Endothelial cell of umbilical vein (primary cell): ENCODE measurements around the gene CCSER1. TPM values are rescaled to one million over a fixed set of nuclear protein-coding genes. Genes with fewer than 3 reads are reported as not detected.

Source experiments
- BruUV-seq: library from RNA; stranded (reverse); fragments of 400-500 nt; replicated peaks from 2 replicates; lab custom pipeline; 2021; lab: Mats Ljungman, UMichigan
- CTCF ChIA-PET: fragments of 300-600, 350-600 bp; sonication (Branson Sonifier 250); formaldehyde crosslinking; loops from one replicate; lab custom pipeline; 2021; ENCODE audit warnings: antibody characterized with exemption, inconsistent platforms; lab: Charles Lee
- POLR2A ChIA-PET: fragments of 300-600, 350-600 bp; sonication (Branson Sonifier 250); formaldehyde crosslinking; loops from one replicate; lab custom pipeline; 2021; ENCODE audit warnings: antibody characterized with exemption, inconsistent platforms; lab: Charles Lee
- DNase-seq: peaks from one replicate; pipeline ENCODE4 v3.0.0-alpha.2; 2011; ENCODE audit warnings: low read depth, low spot score
- FAIRE-seq: peaks from 2 replicates; lab custom pipeline; 2011; peaks lifted over from hg19 to GRCh38; lab: Jason Lieb, UNC
- H2AFZ ChIP-seq: 2 replicates; pipeline ENCODE4 v1.6.0; 2012; ENCODE audit warnings: low read depth, low read length, control low read depth, inconsistent platforms
- H3K27ac ChIP-seq: 2 replicates; pipeline ENCODE4 v1.5.1; 2011; ENCODE audit warnings: low read depth, mild to moderate bottlenecking, control low read depth, low read length, moderate library complexity; ENCODE audit not compliant: insufficient read depth
- H3K27me3 ChIP-seq, 2 experiments: 2 replicates each; pipeline versions ENCODE4 v1.6.0 to v1.6.1; 2011; ENCODE audit warnings: low read length in 2 of 2, mixed read lengths in 1 of 2; ENCODE audit not compliant: control insufficient read depth in 2 of 2, insufficient read depth in 2 of 2
- H3K36me3 ChIP-seq, 2 experiments: 2 replicates in 1 of 2; 3 replicates in 1 of 2; pipeline ENCODE4 v1.5.1; 2011; ENCODE audit warnings: low read length in 2 of 2, mild to moderate bottlenecking in 1 of 2, moderate library complexity in 1 of 2; ENCODE audit not compliant: control insufficient read depth in 2 of 2, insufficient read depth in 2 of 2; ENCODE audit errors: extremely low read depth in 1 of 2
- H3K4me1 ChIP-seq: 3 replicates; pipeline ENCODE4 v1.5.1; 2011; ENCODE audit warnings: mild to moderate bottlenecking, low read length; ENCODE audit not compliant: control insufficient read depth, insufficient read depth; ENCODE audit errors: extremely low read depth
- H3K4me2 ChIP-seq: 2 replicates; pipeline ENCODE4 v1.6.1; 2011; ENCODE audit warnings: low read length, control low read depth, mixed read lengths; ENCODE audit not compliant: insufficient read depth
- H3K4me3 ChIP-seq, 3 experiments: fragments of 200-600 bp in 1 of 3; sonication (generic), shearing (Covaris generic) in 1 of 3; replicated peaks in 1 of 3; 2 replicates each; pipeline ENCODE4 v1.5.1; 2011 to 2016; ENCODE audit warnings: control low read depth in 3 of 3, low read length in 3 of 3, mild to moderate bottlenecking in 2 of 3, inconsistent platforms in 1 of 3, low read depth in 1 of 3, moderate library complexity in 1 of 3; ENCODE audit not compliant: insufficient read depth in 1 of 3
- H3K79me2 ChIP-seq: 2 replicates; pipeline ENCODE4 v1.6.0; 2012; ENCODE audit warnings: low read length, inconsistent platforms; ENCODE audit not compliant: control insufficient read depth, insufficient read depth
- H3K9ac ChIP-seq: replicated peaks from 2 replicates; pipeline ENCODE3; 2011; ENCODE audit warnings: low read length, control low read depth; ENCODE audit not compliant: insufficient read depth; ENCODE audit errors: extremely low read depth
- H3K9me1 ChIP-seq: replicated peaks from 3 replicates; pipeline ENCODE4 v1.6.0; 2011; ENCODE audit warnings: mild to moderate bottlenecking, low read length; ENCODE audit not compliant: control insufficient read depth, insufficient read depth; ENCODE audit errors: extremely low read depth
- H3K9me3 ChIP-seq: replicated peaks from 2 replicates; pipeline ENCODE4 v1.5.1; 2012; ENCODE audit warnings: low read length, inconsistent platforms; ENCODE audit not compliant: control insufficient read depth, insufficient read depth
- H4K20me1 ChIP-seq: replicated peaks from 2 replicates; pipeline ENCODE3; 2011; ENCODE audit warnings: mild to moderate bottlenecking, low read length; ENCODE audit not compliant: control insufficient read depth, insufficient read depth; ENCODE audit errors: extremely low read depth
- EZH2 ChIP-seq: IDR thresholded peaks from 2 replicates; pipeline ENCODE4 v1.6.1; 2012; ENCODE audit warnings: borderline replicate concordance, low read depth, mild to moderate bottlenecking, moderate library complexity, low read length, inconsistent platforms; ENCODE audit not compliant: severe bottlenecking
- FOS ChIP-seq: IDR thresholded peaks from 2 replicates; pipeline ENCODE4 v1.6.1; 2011; ENCODE audit warnings: mild to moderate bottlenecking, low read length, moderate library complexity, borderline replicate concordance; ENCODE audit not compliant: insufficient read depth
- GATA2 ChIP-seq: IDR thresholded peaks from 2 replicates; pipeline ENCODE4 v1.7.0; 2011; ENCODE audit warnings: low read depth, mild to moderate bottlenecking, moderate library complexity, mixed read lengths, low read length; ENCODE audit not compliant: insufficient read length, insufficient read depth
- JUN ChIP-seq: IDR thresholded peaks from 2 replicates; pipeline ENCODE4 v1.6.1; 2011; ENCODE audit warnings: borderline replicate concordance, low read depth; ENCODE audit not compliant: insufficient read length, insufficient read depth
- MYC ChIP-seq: IDR thresholded peaks from one replicate; pipeline ENCODE4 v1.6.1; 2011; ENCODE audit warnings: mild to moderate bottlenecking, low read depth, low read length
- POLR2A ChIP-seq: IDR thresholded peaks from 2 replicates; pipeline ENCODE4 v1.6.1; 2012; ENCODE audit warnings: low read depth, mild to moderate bottlenecking, control low read depth, low read length
- POLR2AphosphoS5 ChIP-seq: IDR thresholded peaks from 2 replicates; pipeline ENCODE4 v1.6.1; 2012; ENCODE audit warnings: low read depth, mild to moderate bottlenecking, control low read depth, low read length, moderate library complexity; ENCODE audit not compliant: insufficient read depth
- dilution Hi-C: fragments of 300-500 bp; cut with MboI; formaldehyde crosslinking; loops from one replicate; pipeline ENCODE4 v1.15.0; 2019; ENCODE audit warnings: low sequenced_read_pairs; ENCODE audit not compliant: extremely low pct_ligation_motif_present
- intact Hi-C: fragments of 100-400 bp; cut with micrococcal nuclease; formaldehyde crosslinking; loops from one replicate; pipeline ENCODE4 v1.10.0; 2022
- polyA plus RNA-seq, 4 experiments: library from polyadenylated mRNA; depleted of rRNA in 3 of 4; stranded (reverse) in 3 of 4; unstranded in 1 of 4; fragments of >200 nt; gene quantifications; 2 replicates each; pipeline versions ENCODE4 v1.2.1 to v1.2.3, GENCODE V29; 2011 to 2012; ENCODE audit warnings: missing spikeins in 1 of 4
- total RNA-seq: library from RNA; stranded (reverse); gene quantifications from 2 replicates; pipeline ENCODE4 v1.2.3, GENCODE V29; 2021
- TF ChIP-seq, protein P1 (sequence below): IDR thresholded peaks from 2 replicates; pipeline ENCODE4 v1.6.1; 2011; ENCODE audit not compliant: insufficient read depth, insufficient read length
- TF ChIP-seq, protein P2 (sequence below), 2 donors: IDR thresholded peaks; 1 replicate in 1 of 2; 2 replicates in 1 of 2; pipeline ENCODE4 v1.5.1; 2011; ENCODE audit warnings: low read length in 2 of 2, mild to moderate bottlenecking in 2 of 2, moderate library complexity in 2 of 2, control low read depth in 1 of 2, inconsistent platforms in 1 of 2, low read depth in 1 of 2; ENCODE audit not compliant: insufficient read depth in 1 of 2; ENCODE audit errors: extremely low read depth in 1 of 2

Gene CCSER1
- total and polyA plus RNA-seq, 2 donors (not counting 3 experiments of a cell fraction or from before 2014, with no cell fraction given), result 0.11 to 1.8 TPM

DNA sequence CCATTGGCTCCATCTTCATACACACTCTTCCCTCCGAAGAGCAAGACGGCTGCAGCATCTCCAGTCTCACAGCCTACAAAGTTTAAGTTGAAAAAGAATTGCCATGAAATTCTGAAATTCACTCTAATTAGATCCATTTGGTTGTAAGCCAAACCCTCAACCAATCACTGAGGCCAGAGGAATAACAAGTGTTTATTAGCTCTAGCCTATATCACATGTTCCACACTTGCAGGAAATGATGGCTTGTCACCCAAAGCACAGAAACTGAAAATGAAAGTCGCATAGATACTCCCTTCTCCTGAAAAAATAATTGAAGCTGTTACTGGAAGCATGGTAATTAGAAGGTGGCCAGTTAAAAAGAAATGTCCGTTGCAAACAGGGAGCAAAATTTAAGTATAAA lies 1071.8 kb downstream of the CCSER1 start:
- Histone ChIP-seq H3K4me3 (no peak overlapping the region), H3K9me3 (no peaks in the 10 kb centered on the region), H3K4me2 (no peak overlapping the region), H3K79me2 (no peaks in the 10 kb centered on the region), H2AFZ (no peak overlapping the region), H3K27me3 (no peaks in the 10 kb centered on the region), H3K36me3 (no peaks in the 10 kb centered on the region), H3K4me1 (no peaks in the 10 kb centered on the region), H3K9ac (no peak overlapping the region), H4K20me1 (no peaks in the 10 kb centered on the region), H3K9me1 (no peaks in the 10 kb centered on the region), H3K27ac (no peak overlapping the region)
- TF ChIP-seq, protein P1, sequence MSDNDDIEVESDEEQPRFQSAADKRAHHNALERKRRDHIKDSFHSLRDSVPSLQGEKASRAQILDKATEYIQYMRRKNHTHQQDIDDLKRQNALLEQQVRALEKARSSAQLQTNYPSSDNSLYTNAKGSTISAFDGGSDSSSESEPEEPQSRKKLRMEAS, result no peak
- TF ChIP-seq JUN (no peak), FOS (no peak), POLR2AphosphoS5 (no peak), MYC (no peak), POLR2A (no peak), GATA2 (no peak), EZH2 (no peak)
- TF ChIP-seq, protein P2, sequence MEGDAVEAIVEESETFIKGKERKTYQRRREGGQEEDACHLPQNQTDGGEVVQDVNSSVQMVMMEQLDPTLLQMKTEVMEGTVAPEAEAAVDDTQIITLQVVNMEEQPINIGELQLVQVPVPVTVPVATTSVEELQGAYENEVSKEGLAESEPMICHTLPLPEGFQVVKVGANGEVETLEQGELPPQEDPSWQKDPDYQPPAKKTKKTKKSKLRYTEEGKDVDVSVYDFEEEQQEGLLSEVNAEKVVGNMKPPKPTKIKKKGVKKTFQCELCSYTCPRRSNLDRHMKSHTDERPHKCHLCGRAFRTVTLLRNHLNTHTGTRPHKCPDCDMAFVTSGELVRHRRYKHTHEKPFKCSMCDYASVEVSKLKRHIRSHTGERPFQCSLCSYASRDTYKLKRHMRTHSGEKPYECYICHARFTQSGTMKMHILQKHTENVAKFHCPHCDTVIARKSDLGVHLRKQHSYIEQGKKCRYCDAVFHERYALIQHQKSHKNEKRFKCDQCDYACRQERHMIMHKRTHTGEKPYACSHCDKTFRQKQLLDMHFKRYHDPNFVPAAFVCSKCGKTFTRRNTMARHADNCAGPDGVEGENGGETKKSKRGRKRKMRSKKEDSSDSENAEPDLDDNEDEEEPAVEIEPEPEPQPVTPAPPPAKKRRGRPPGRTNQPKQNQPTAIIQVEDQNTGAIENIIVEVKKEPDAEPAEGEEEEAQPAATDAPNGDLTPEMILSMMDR (IDR thresholded peaks at IDR 0.05; ENCODE audit: extremely low read depth in 1 of 2, insufficient read depth in 1 of 2, low read depth in 1 of 2, low read length in 2 of 2), result no peak
- DNase-seq (no peak), FAIRE-seq (no peak)
- no TSS peak for BruUV-seq
- dilution Hi-C loops, result no loop called here
- ChIA-PET CTCF (no interaction called here), POLR2A (no interaction called here)
- intact Hi-C loops, result no loop called here
